Ammon's horn (tissue), 1 donor: Measurements from ENCODE around the gene C7orf33.
"Not testable (repeated sequence)": the region's sequence is repeated elsewhere in the genome, so short reads cannot be mapped to it uniquely, and the experiment has no call there.

Experiments used
- DNase-seq: peaks from one replicate; pipeline ENCODE4 v3.0.0-alpha.2; 2016; ENCODE audit warnings: low spot score

The C7orf33 gene

DNA sequence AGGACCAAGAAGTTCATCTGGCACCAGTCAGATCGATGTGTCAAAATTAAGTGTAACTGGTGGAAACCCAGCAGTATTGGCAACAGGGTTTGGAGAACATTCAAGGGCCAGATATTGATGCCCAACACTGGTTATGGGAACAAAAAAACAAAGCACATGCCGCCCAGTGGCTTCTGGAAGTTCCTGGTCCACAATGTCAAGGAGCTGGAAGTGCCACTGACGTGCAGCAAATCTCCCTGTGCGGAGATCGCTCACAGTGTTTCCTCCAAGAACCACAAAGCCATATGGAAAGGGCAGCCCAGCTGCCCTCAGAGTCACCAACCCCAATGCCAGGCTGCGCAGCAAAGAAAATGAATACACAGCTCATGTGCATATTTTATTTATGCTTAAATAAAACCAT lies 10.1 kb upstream of the C7orf33 start:
- DNase-seq = no peak

DNA sequence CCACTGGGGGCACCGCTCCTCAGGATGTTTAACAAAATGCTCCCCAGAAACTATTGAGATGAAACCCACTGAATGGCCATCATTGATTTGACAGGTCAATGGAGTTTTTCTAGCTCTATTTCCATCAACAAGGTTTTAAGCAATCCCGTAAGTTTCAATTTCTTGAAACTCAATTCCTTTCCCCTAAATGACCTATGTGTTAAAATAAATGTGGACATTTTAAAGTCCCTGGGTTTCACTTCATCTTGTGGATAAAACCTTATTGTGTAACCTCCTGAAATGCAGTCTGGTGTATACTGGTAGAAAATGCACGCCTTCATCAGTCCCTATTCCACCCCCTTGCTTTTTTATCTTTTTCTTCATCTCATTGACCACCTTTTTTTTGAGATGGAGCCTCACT lies 8.9 kb upstream of the C7orf33 start:
- no peak for DNase-seq

DNA sequence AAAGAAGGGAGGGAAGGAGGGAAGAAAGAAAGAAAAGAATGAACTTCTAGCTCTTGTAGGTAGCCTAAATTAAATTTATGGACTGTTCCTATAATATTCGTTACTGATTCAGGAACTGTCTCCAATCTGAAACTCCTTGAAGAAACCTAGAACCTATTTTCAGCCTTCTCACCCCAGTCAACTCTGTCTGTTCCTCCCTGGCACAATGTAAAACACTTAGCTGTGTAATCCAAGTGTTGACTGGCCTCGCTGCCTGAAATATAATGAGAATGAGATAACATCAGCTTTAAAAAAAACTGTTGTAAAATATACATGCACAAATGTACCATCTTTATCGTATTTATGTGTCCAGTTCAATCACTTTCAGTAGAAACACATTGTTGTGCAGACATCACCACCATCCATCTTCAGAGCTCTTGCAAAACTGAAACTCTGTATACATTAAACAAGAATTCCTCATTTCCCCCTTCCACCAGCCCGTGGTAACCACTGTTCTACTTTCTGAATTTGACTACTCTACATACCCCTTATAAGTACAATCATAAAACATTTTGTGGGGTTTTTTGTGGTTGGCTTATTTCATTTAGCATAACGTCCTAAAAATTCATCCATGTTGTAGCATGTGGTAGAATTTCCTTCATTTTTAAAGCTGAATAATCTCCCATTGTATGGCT lies 6.3 kb upstream of the C7orf33 start:
- no peak for DNase-seq

DNA sequence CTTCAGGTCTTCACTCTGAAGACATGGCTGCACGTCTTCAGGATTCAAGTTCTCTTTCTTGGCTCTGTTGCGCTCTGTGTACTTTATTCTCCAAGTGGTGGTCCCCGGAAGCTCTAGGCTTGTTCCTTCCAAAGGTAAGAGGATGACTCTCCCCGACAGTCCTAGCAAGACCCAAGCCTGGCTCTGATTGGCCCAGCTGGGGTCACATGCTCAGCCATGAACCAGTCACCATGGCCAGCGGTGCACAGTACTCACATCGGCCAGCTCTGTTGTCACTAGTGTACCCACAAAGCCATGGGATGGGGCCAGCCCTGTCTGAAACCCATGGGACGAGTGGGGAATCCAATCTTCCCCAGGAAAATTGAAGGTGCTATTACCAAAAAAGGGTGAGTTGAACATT lies 5.2 kb upstream of the C7orf33 start:
- no peak for DNase-seq

DNA sequence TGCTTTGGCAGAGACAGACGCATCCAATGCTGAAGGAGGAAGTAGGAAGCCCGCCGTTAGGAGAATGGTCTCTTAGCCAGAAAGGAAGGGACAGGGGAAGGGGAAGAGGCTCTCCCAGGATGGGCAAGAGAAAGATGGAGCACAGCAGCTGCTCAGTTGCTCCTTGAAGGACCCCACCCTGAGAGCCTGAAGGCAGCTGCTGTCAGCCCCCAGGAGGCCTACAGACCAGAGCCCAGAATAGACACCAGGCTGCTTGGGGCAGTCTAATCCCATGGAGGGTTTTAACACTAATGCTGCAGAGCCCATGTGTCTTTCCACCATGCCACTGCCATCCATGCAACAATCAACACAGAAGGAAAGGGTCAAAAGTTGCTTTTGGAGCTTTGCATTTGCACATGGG lies 3.5 kb upstream of the C7orf33 start:
- DNase-seq = no peak

DNA sequence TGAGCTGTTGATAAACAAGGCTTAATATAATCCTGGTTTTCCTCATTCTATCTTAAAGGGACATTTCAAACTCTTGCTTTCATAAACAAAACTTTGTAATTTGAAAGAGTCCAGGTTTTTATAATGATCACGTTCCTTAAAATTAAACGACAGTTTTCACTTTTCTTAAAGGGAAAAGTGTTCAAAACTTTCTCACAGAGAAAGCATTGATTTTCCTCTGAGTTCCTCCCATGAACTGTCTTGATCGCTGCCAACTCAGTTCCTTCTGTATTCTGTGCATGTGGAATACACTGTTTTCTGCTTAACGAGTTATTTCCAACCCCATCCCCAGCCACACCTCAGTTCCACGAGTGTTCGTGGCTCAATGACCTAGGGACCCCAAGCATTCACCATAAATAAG lies 2.4 kb upstream of the C7orf33 start:
- DNase-seq = no peak

DNA sequence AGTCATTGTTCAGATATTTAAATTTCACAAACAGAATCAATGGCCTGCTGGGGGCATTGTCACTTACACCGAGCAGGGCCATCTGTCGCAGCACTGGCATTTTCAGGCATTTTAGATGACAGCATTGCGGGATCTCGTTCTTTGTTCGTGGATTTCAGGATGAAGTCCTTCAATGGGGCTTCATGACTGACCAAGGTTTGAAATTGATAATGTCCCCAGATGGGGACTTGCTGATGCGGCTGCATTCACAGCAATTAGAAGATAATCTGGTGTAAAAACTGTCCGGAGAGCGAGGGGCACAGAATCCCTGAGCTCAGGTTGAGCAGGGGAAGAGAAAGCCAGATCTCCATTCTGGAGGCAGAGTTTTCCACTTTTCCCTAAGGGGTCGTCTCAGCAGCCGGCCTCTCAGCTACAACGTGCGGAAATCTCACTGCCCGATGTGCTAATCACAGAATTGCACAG lies 1.9 kb upstream of the C7orf33 start:
- no peak for DNase-seq

DNA sequence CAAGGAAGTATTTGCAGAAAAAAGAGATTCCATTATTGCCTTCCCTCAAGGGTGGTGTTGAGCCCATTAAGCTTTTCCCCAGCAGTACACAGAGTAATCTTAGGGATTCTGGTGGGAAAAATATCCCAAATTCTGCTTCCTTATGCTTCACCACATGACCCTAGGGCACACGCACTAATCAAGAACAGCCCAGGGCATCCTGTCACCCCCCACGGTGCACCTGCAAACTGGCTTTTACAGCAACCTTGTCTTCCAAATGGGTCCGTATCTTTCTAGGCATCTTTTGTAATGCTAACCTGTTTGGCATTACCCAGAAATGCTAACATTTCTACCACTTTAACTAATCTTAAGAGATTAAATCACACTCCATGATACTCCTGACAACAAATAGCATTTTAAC lies 926 bp upstream of the C7orf33 start:
- no peak for DNase-seq

DNA sequence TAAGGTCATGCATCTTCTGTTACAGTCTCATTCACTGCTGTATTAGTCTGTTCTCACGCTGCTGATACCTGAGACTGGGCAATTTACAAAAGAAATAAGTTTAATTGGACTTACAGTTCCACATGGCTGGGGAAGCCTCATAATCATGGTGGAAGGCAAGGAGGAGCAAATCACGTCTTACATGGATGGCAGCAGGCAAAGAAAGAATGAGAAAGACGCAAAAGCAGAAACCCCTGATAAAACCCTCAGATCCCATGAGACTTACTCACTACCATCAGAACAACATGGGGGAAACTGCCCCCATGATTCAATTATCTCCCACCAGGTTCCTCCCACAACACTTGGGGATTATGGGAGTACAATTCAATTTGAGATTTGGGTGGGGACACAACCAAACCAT lies 5.8 kb downstream of the C7orf33 start:
- not testable (repeated sequence) for DNase-seq

DNA sequence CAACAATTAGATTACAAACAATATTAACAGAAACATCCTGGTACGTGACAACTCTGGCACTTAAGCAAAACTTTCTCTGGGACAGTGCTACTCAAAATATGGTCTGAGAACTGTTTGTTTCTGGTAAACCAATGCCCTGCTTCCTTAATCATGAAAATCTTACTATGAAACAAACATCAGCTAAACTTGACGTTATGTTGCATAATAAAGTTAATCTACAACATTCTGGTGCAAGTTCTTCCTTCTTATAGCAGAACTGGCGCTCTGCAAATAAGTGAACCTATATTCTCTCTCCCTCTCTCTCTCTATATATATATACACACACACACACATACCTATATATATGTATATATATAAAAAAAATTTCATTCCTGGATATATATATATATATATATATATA lies 7.8 kb downstream of the C7orf33 start:
- no peak for DNase-seq

DNA sequence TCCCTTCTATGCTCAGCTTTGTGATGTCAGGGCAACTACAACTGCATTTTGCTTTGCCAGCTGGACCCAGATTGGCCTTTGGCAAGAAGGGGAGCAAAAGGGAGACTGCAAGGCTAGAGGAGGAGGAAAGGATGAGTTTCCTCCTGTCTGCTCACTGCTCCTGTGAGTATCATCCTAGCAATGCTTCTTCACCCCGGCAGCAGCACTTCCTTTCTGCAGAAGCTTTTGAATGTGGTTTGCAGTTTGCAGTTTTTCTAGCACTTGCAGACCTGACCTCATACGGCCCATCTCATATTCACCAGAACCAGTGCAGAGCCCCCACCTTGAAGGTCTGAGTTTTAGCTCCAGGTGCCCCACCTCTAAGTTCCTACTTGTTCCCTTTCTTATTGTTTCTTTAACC lies 14.8 kb downstream of the C7orf33 start:
- DNase-seq = no peak

DNA sequence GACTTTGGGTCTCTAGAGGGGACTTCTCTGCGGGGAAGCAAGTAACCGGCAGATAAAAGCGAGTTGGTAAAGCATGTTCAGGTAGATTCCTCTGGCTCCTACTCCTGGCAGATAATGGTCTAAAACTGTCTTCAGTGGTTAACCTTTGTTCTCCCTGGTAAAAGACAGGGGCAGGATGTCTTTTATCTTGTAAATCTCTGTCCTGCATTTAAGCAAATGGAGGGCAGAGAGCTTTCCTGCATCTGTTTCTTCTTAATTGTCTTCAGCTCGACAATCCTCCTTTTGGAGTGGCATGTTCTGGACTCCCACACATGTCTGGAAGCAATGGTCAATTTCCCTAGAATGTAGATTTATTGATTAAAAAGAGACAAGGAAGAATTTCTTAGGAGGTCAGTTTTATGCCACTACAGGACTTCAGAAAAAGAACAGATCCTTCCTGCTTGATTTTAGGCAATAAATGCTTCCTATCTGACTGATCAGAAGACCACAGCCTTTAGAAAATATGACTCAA lies 16.6 kb downstream of the C7orf33 start:
- DNase-seq = no peak

DNA sequence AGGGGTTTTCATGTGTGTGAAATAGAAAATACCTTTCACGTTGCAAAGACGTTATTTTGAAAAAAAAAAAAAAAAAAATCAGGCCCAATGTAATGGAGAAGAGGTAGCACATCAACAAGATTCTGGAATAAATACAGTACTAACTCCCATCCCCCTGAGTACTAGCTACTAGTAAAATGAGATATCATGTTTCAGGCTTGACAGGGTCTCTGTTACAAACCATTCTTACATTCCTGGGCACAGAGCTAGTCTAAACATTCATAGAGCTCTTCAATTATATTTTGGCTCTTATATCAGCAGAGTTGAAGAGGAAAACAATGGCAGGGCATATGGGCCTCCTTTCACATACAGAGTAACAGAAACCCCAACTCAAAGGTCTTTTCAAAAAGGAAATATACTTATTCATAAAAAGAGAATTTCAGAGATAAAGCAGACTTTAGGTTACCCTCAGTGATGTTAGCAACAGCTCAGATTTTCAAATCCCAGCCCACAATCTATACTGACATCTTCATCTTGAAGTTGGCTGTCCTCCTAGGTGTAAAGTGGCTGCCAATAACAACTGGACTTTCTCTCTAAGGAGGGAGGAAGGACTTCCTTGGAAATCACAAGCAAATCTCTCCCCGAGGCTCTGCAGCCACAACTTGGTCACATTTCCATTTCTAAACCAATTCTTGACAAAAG lies 18.6 kb downstream of the C7orf33 start:
- no peak for DNase-seq

DNA sequence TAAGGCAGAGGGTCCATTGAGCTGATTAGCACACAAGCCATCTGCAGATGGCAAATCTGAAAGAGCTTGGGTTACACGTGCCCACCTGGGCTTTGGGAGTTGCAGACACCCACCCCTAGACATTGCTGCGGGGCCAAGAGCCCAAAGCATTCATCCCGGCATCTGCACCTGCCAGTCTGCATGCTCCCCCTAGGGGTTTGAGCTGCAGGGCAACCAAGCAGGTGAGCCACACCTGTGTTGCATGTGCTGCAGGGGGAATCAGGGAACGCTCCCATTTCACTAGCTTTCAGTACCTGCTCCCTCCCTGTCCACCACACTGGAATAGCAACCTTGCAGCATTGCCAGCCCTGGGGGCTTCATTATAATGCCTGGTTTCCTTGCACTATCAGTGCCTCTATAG lies 21.1 kb downstream of the C7orf33 start:
- no peak for DNase-seq

DNA sequence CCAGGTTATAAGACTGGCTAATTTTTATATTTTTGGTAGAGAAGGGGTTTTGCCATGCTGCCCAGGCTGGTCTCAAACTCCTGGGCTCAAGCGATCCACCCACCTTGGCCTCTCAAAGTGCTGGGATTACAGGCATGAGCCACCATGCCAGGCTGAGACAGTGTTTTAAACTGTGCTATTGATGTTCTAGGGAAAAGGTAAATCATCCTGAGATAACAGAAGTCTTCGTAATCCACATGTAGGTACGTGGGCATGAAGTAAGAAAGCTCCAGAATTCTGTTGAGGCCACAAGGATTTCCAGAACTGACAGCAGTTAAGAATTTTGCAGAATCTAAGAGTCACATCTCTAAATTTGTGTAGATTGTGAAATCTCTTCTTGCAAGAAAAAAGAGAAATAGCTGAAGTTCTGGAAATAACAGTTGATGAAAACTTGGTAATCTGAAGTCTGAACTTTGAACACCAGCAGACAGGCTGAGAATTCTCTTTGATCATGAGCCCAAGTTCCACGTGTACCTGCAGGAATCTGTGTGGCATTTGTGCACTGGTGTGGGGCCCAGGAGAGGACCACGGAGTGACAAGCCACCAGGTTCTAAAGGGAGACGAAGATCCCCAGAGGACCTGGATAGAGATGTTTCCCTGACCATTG lies 24.6 kb downstream of the C7orf33 start:
- no peak for DNase-seq

DNA sequence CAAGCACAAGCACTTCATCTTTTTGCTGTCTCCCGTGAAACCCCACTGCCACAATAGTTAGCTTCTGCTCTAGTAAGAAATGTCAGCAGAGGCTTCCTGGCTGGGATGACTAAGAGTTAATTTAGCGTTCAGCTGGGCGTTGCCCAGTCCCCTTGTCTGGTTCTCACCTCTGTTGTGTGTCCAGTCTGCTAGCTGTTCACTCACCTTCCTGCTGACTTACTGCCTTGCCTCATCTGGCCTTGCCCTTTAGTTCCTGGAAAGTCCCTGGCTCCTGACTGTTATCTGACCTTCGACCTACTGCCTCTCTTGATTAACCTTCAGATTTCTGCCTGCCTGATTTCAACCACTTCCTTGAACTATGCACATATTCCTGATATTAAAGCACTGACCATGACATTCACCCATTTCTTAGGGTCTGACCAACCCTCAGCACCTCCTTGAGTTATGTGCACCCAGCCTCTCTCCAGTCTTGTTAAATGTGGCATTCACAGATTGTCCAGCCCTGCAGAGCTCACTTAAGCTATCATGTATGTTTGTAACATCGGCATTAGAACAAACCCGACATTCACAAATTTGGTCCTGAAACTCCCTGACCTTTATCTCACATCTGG lies 30.3 kb downstream of the C7orf33 start:
- DNase-seq = no peak

DNA sequence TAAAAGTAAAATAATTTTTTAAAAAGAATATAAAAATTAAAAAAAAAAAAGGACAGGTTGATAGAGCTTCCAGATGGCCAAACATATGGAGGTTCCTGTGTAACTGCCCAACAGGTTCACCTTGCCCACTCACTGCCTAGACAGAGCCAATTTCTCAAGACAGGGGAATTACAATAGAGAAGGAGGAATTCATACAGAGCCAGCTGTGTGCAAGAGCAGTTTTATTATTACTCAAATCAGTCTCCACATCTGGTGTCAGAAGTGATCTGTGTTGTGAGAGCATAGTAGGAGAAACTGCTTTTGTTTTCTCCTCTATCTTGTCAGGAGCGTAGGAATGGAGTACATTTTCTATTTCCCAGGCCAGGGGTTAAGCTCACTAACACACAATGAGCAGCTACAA lies 31.0 kb downstream of the C7orf33 start:
- no peak for DNase-seq

DNA sequence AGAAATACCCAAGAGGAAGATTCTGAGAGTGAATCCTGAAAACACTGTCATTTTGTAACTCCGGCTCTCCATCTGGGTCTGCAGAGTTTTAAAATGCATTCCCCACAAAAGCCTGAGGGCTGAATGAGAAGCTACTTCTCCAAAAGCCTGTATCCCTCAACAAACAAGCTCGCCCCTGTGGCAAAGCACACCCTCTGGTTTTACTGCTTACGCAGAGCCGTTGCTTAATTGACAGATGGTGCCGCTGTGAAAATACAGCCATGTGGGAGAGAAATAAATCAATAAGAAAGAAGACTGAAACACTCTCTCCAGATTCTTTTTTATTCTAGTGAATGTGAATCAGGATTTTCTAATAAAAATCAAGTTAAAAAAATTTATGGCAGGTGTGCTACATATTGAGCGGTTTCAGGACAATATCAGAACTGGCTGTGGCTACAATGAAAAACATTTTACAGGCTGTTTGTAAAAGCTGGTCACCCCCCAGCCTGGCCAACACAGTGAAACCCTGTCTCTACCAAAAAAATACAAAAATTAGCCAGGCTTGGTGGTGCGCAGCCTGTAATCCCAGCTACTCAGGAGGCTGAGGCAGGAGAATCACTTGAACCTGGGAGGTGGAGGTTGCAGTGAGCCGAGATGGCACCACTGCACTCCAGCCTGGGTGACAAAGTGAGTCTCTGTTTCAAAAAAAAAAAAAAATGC lies 32.5 kb downstream of the C7orf33 start:
- DNase-seq = peak; percentile 62

DNA sequence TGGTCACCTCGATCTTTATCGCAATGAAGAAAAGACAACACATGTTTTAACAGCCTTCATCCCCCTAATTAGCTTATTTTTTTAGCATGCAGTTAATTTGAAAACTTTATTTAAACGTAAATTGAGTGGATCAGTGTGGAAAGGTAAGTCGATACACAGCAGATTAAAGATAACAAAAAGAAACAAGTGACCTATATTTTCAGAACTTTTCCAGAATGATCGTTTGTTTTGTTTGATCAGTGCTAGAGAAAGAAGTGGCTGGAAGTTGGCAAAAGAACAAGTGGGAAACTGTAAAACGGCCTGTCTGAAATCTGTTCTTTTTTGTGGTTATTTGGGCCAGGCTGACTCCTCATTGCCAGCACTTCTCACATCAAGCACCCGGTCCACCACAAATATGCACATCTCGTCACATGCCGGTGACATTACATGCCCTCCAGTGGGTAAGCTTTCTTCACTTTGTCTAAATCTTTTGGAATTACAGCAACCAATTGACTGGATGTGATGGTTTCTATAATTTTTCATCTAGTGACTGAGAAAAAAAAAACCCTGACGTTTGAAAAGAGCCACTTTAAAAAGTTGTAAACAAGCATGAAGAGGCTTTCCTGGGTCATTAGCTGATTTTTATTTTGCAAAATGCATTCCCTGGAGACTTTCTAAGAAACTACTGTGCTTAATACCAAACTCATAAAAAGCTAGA lies 33.2 kb downstream of the C7orf33 start:
- DNase-seq = no peak

DNA sequence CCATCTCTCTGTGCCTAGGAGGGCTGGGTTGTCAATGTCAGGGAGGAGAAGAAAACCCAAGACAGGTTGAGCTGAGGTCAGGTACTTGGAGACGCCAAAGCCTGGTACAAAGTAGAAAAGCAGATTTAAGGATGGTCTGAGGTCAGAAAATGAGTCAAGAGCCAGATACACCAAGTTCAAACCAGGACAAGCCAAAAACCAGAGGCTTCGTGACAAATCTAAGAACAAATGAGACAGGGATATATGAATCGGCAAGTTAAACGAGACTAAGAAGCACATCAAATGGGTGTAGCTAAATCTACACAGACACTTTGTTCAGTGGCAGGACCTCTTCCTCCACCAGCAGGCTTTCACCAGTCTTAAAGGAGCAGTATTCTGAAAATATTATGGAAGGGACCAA lies 34.2 kb downstream of the C7orf33 start:
- no peak for DNase-seq

DNA sequence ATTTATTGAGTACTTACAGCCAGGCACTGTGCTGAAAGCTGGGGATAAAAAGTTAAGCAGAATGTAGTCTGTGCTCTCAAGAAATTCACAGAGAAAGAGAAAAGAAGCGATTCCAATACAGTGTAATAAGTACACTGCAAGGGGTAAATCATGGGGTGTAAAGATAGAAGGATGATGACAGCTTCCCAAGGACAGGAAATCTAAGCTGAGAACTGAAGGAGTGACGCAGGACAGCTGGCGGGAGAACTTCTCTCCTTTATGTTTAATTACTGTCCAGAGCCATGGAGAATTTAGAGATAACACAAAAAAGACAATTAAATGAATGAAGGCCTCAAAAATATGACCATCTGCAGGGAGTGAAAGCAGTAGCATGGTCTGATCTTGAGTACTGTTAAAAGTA lies 34.8 kb downstream of the C7orf33 start:
- DNase-seq = no peak

DNA sequence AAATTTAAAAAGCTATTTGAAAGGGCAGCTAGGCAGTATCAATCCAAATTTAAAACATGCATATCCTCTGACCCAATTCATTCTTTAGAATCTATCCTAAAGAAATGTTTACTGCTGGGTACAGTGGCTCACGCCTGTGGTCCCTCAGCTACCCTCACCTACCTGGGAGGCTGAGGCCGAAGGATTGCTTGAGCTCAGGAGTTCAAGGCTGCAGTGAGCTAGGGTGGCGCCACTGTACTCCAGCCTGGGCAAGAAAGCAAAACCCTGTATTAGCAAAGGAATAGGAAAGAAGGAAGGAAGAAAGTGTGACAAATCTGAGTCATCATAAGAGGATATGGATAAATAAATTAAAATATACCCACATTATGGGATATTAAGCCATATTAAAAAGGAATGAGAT lies 36.3 kb downstream of the C7orf33 start:
- DNase-seq = no peak
